ENCODE results near the gene EDC3.

The EDC3 gene

GRCh38 chr15:74584204-74584603 is 111.6 kb downstream of the EDC3 start:
- H3K36me3 Mint-ChIP-seq (ENCODE audit: low read depth): peaks cover 12% of the 10 kb centered on the region
- no peaks in the 10 kb centered on the region for H3K4me1 Mint-ChIP-seq (ENCODE audit: low read depth)
- H3K4me3 Mint-ChIP-seq: no peak overlapping the region
- no peaks in the 10 kb centered on the region for H3K27me3 Mint-ChIP-seq
- H3K27ac Mint-ChIP-seq: no peak overlapping the region
- H3K9me3 Mint-ChIP-seq: no peaks in the 10 kb centered on the region
